Endothelial cell of umbilical vein (primary cell): ENCODE results near the gene C12orf42. TPM values are rescaled to one million over a fixed set of nuclear protein-coding genes. Genes with fewer than 3 reads are reported as not detected.

Source experiments
- BruUV-seq: library from RNA; stranded (reverse); fragments of 400-500 nt; replicated peaks from 2 replicates; lab custom pipeline; 2021; lab: Mats Ljungman, UMichigan
- CTCF ChIA-PET: fragments of 300-600, 350-600 bp; sonication (Branson Sonifier 250); formaldehyde crosslinking; loops from one replicate; lab custom pipeline; 2021; ENCODE audit warnings: antibody characterized with exemption, inconsistent platforms; lab: Charles Lee
- POLR2A ChIA-PET: fragments of 300-600, 350-600 bp; sonication (Branson Sonifier 250); formaldehyde crosslinking; loops from one replicate; lab custom pipeline; 2021; ENCODE audit warnings: antibody characterized with exemption, inconsistent platforms; lab: Charles Lee
- DNase-seq: peaks from one replicate; pipeline ENCODE4 v3.0.0-alpha.2; 2011; ENCODE audit warnings: low read depth, low spot score
- FAIRE-seq: peaks from 2 replicates; lab custom pipeline; 2011; peaks lifted over from hg19 to GRCh38; lab: Jason Lieb, UNC
- H2AFZ ChIP-seq: 2 replicates; pipeline ENCODE4 v1.6.0; 2012; ENCODE audit warnings: low read depth, low read length, control low read depth, inconsistent platforms
- H3K27ac ChIP-seq: 2 replicates; pipeline ENCODE4 v1.5.1; 2011; ENCODE audit warnings: low read depth, mild to moderate bottlenecking, control low read depth, low read length, moderate library complexity; ENCODE audit not compliant: insufficient read depth
- H3K27me3 ChIP-seq, 2 experiments: 2 replicates each; pipeline versions ENCODE4 v1.6.0 to v1.6.1; 2011; ENCODE audit warnings: low read length in 2 of 2, mixed read lengths in 1 of 2; ENCODE audit not compliant: control insufficient read depth in 2 of 2, insufficient read depth in 2 of 2
- H3K36me3 ChIP-seq, 2 experiments: 2 replicates in 1 of 2; 3 replicates in 1 of 2; pipeline ENCODE4 v1.5.1; 2011; ENCODE audit warnings: low read length in 2 of 2, mild to moderate bottlenecking in 1 of 2, moderate library complexity in 1 of 2; ENCODE audit not compliant: control insufficient read depth in 2 of 2, insufficient read depth in 2 of 2; ENCODE audit errors: extremely low read depth in 1 of 2
- H3K4me1 ChIP-seq: 3 replicates; pipeline ENCODE4 v1.5.1; 2011; ENCODE audit warnings: mild to moderate bottlenecking, low read length; ENCODE audit not compliant: control insufficient read depth, insufficient read depth; ENCODE audit errors: extremely low read depth
- H3K4me2 ChIP-seq: 2 replicates; pipeline ENCODE4 v1.6.1; 2011; ENCODE audit warnings: low read length, control low read depth, mixed read lengths; ENCODE audit not compliant: insufficient read depth
- H3K4me3 ChIP-seq, 3 experiments: fragments of 200-600 bp in 1 of 3; sonication (generic), shearing (Covaris generic) in 1 of 3; replicated peaks in 1 of 3; 2 replicates each; pipeline ENCODE4 v1.5.1; 2011 to 2016; ENCODE audit warnings: control low read depth in 3 of 3, low read length in 3 of 3, mild to moderate bottlenecking in 2 of 3, inconsistent platforms in 1 of 3, low read depth in 1 of 3, moderate library complexity in 1 of 3; ENCODE audit not compliant: insufficient read depth in 1 of 3
- H3K79me2 ChIP-seq: 2 replicates; pipeline ENCODE4 v1.6.0; 2012; ENCODE audit warnings: low read length, inconsistent platforms; ENCODE audit not compliant: control insufficient read depth, insufficient read depth
- H3K9ac ChIP-seq: replicated peaks from 2 replicates; pipeline ENCODE3; 2011; ENCODE audit warnings: low read length, control low read depth; ENCODE audit not compliant: insufficient read depth; ENCODE audit errors: extremely low read depth
- H3K9me1 ChIP-seq: replicated peaks from 3 replicates; pipeline ENCODE4 v1.6.0; 2011; ENCODE audit warnings: mild to moderate bottlenecking, low read length; ENCODE audit not compliant: control insufficient read depth, insufficient read depth; ENCODE audit errors: extremely low read depth
- H3K9me3 ChIP-seq: replicated peaks from 2 replicates; pipeline ENCODE4 v1.5.1; 2012; ENCODE audit warnings: low read length, inconsistent platforms; ENCODE audit not compliant: control insufficient read depth, insufficient read depth
- H4K20me1 ChIP-seq: replicated peaks from 2 replicates; pipeline ENCODE3; 2011; ENCODE audit warnings: mild to moderate bottlenecking, low read length; ENCODE audit not compliant: control insufficient read depth, insufficient read depth; ENCODE audit errors: extremely low read depth
- CTCF ChIP-seq, 2 donors: IDR thresholded peaks; 1 replicate in 1 of 2; 2 replicates in 1 of 2; pipeline ENCODE4 v1.5.1; 2011; ENCODE audit warnings: low read length in 2 of 2, mild to moderate bottlenecking in 2 of 2, moderate library complexity in 2 of 2, control low read depth in 1 of 2, inconsistent platforms in 1 of 2, low read depth in 1 of 2; ENCODE audit not compliant: insufficient read depth in 1 of 2; ENCODE audit errors: extremely low read depth in 1 of 2
- EZH2 ChIP-seq: IDR thresholded peaks from 2 replicates; pipeline ENCODE4 v1.6.1; 2012; ENCODE audit warnings: borderline replicate concordance, low read depth, mild to moderate bottlenecking, moderate library complexity, low read length, inconsistent platforms; ENCODE audit not compliant: severe bottlenecking
- FOS ChIP-seq: IDR thresholded peaks from 2 replicates; pipeline ENCODE4 v1.6.1; 2011; ENCODE audit warnings: mild to moderate bottlenecking, low read length, moderate library complexity, borderline replicate concordance; ENCODE audit not compliant: insufficient read depth
- GATA2 ChIP-seq: IDR thresholded peaks from 2 replicates; pipeline ENCODE4 v1.7.0; 2011; ENCODE audit warnings: low read depth, mild to moderate bottlenecking, moderate library complexity, mixed read lengths, low read length; ENCODE audit not compliant: insufficient read length, insufficient read depth
- JUN ChIP-seq: IDR thresholded peaks from 2 replicates; pipeline ENCODE4 v1.6.1; 2011; ENCODE audit warnings: borderline replicate concordance, low read depth; ENCODE audit not compliant: insufficient read length, insufficient read depth
- MAX ChIP-seq: IDR thresholded peaks from 2 replicates; pipeline ENCODE4 v1.6.1; 2011; ENCODE audit not compliant: insufficient read depth, insufficient read length
- MYC ChIP-seq: IDR thresholded peaks from one replicate; pipeline ENCODE4 v1.6.1; 2011; ENCODE audit warnings: mild to moderate bottlenecking, low read depth, low read length
- POLR2A ChIP-seq: IDR thresholded peaks from 2 replicates; pipeline ENCODE4 v1.6.1; 2012; ENCODE audit warnings: low read depth, mild to moderate bottlenecking, control low read depth, low read length
- POLR2AphosphoS5 ChIP-seq: IDR thresholded peaks from 2 replicates; pipeline ENCODE4 v1.6.1; 2012; ENCODE audit warnings: low read depth, mild to moderate bottlenecking, control low read depth, low read length, moderate library complexity; ENCODE audit not compliant: insufficient read depth
- dilution Hi-C: fragments of 300-500 bp; cut with MboI; formaldehyde crosslinking; loops from one replicate; pipeline ENCODE4 v1.15.0; 2019; ENCODE audit warnings: low sequenced_read_pairs; ENCODE audit not compliant: extremely low pct_ligation_motif_present
- intact Hi-C: fragments of 100-400 bp; cut with micrococcal nuclease; formaldehyde crosslinking; loops from one replicate; pipeline ENCODE4 v1.10.0; 2022
- polyA plus RNA-seq, 4 experiments: library from polyadenylated mRNA; depleted of rRNA in 3 of 4; stranded (reverse) in 3 of 4; unstranded in 1 of 4; fragments of >200 nt; gene quantifications; 2 replicates each; pipeline versions ENCODE4 v1.2.1 to v1.2.3, GENCODE V29; 2011 to 2012; ENCODE audit warnings: missing spikeins in 1 of 4
- total RNA-seq: library from RNA; stranded (reverse); gene quantifications from 2 replicates; pipeline ENCODE4 v1.2.3, GENCODE V29; 2021

The C12orf42 gene
- total and polyA plus RNA-seq, 2 donors (not counting 3 experiments of a cell fraction or from before 2014, with no cell fraction given): not detected

- no peak overlapping the region for H3K27ac ChIP-seq
- no peaks in the 10 kb centered on the region for H3K36me3 ChIP-seq
- H3K4me2 ChIP-seq: no peak overlapping the region
- no peaks in the 10 kb centered on the region for H3K9me1 ChIP-seq
- FAIRE-seq (no peak), DNase-seq (no peak)
- H3K79me2 ChIP-seq: no peaks in the 10 kb centered on the region
- TF ChIP-seq EZH2 (no peak), POLR2AphosphoS5 (no peak), POLR2A (no peak), FOS (no peak), CTCF (IDR thresholded peaks at IDR 0.05; ENCODE audit: extremely low read depth in 1 of 2, insufficient read depth in 1 of 2, low read depth in 1 of 2, low read length in 2 of 2) (no peak), MAX (no peak), MYC (no peak), GATA2 (no peak), JUN (no peak)
- CTCF ChIA-PET: no interaction called here
- POLR2A ChIA-PET: no interaction called here
- H3K4me3 ChIP-seq: no peak overlapping the region
- no peaks in the 10 kb centered on the region for H3K4me1 ChIP-seq
- no peak overlapping the region for H2AFZ ChIP-seq
- dilution Hi-C loops (no loop called here), intact Hi-C loops (no loop called here)
- H4K20me1 ChIP-seq: no peaks in the 10 kb centered on the region
- H3K27me3 ChIP-seq: no peaks in the 10 kb centered on the region
- H3K9me3 ChIP-seq: peaks cover 2% of the 10 kb centered on the region
- no peak overlapping the region for H3K9ac ChIP-seq
- no TSS peak for BruUV-seq
Measured at GRCh38 chr12:103318566-103318965, 177.2 kb downstream of the C12orf42 start.
